GM12891 (cell line): ENCODE results near the gene ATP10D.

ENCODE experiments used
- POLR2A ChIP-seq: IDR thresholded peaks from 2 replicates; pipeline ENCODE4 v1.6.1; 2011; ENCODE audit warnings: low read depth, low read length, control low read depth
- POLR2AphosphoS5 ChIP-seq: IDR thresholded peaks from 2 replicates; pipeline ENCODE4 v1.6.1; 2011; ENCODE audit warnings: low read depth, low read length, control low read depth
- POU2F2 ChIP-seq: IDR thresholded peaks from 2 replicates; pipeline ENCODE4 v1.6.1; 2011; ENCODE audit warnings: low read depth, mild to moderate bottlenecking, control low read depth, low read length, moderate library complexity
- TAF1 ChIP-seq: IDR thresholded peaks from 2 replicates; pipeline ENCODE4 v1.6.1; 2011; ENCODE audit warnings: low read depth, low read length, control low read depth

- no peak for TF ChIP-seq POLR2AphosphoS5
- no peak for TF ChIP-seq POLR2A
- TF ChIP-seq TAF1, result no peak
- TF ChIP-seq POU2F2, result no peak
Observed at GRCh38 chr4:47444031-47444430, 41.0 kb upstream of the ATP10D start.
